ENCODE data around the gene TGFA.
A peak's percentile ranks its signal among the peaks of the same experiment; 100 is the strongest.

The TGFA gene

GRCh38 chr2:70523996-70524965 lies 29.3 kb downstream of the TGFA start:
- no peak for DNase-seq

- DNase-seq = no peak
Measured at GRCh38 chr2:70523672-70523995, 30.0 kb downstream of the TGFA start.

- DNase-seq = no peak
Measured at GRCh38 chr2:70522627-70523026, 31.0 kb downstream of the TGFA start.

GRCh38 chr2:70520825-70521224 lies 32.8 kb downstream of the TGFA start:
- no peak for DNase-seq

- DNase-seq = no peak
Measured at GRCh38 chr2:70519453-70519852, 34.2 kb downstream of the TGFA start.

GRCh38 chr2:70518557-70518956 lies 35.1 kb downstream of the TGFA start:
- no peak for DNase-seq

- no peak for DNase-seq
Measured at GRCh38 chr2:70517804-70518203, 35.8 kb downstream of the TGFA start.

GRCh38 chr2:70516596-70516995 lies 37.0 kb downstream of the TGFA start:
- peak; percentile 29 for DNase-seq

GRCh38 chr2:70515938-70516337 lies 37.7 kb downstream of the TGFA start:
- DNase-seq = no peak

GRCh38 chr2:70514612-70515055 lies 39.0 kb downstream of the TGFA start:
- DNase-seq = peak; percentile 36

- DNase-seq = no peak
Measured at GRCh38 chr2:70513738-70514137, 39.9 kb downstream of the TGFA start.

GRCh38 chr2:70511971-70512729 lies 41.5 kb downstream of the TGFA start:
- no peak for DNase-seq

- DNase-seq = no peak
Measured at GRCh38 chr2:70510313-70510712, 43.3 kb downstream of the TGFA start.

GRCh38 chr2:70509565-70509964 lies 44.1 kb downstream of the TGFA start:
- DNase-seq = no peak

GRCh38 chr2:70508711-70509462 lies 44.7 kb downstream of the TGFA start:
- no peak for DNase-seq

- DNase-seq = no peak
Measured at GRCh38 chr2:70505613-70506391, 47.8 kb downstream of the TGFA start.

GRCh38 chr2:70504750-70505149 lies 48.9 kb downstream of the TGFA start:
- no peak for DNase-seq

- no peak for DNase-seq
Measured at GRCh38 chr2:70503896-70504295, 49.7 kb downstream of the TGFA start.

GRCh38 chr2:70501728-70502127 lies 51.9 kb downstream of the TGFA start:
- DNase-seq = no peak

- no peak for DNase-seq
Measured at GRCh38 chr2:70501215-70501614, 52.4 kb downstream of the TGFA start.

GRCh38 chr2:70499253-70499652 lies 54.4 kb downstream of the TGFA start:
- no peak for DNase-seq

- DNase-seq = peak; percentile 98
Measured at GRCh38 chr2:70498528-70498927, 55.1 kb downstream of the TGFA start.
